PFSK-1 (cell line): ENCODE data around the gene DDAH1.

Source experiments
- POLR2AphosphoS5 ChIP-seq: IDR thresholded peaks from 2 replicates; pipeline ENCODE4 v1.6.1; 2012; ENCODE audit warnings: low read depth, mild to moderate bottlenecking, control low read depth, low read length, moderate library complexity
- REST ChIP-seq, 2 experiments: IDR thresholded peaks; 2 replicates each; pipeline versions ENCODE4 v1.6.1 to v1.8.0; 2011 to 2012; ENCODE audit warnings: low read depth in 2 of 2, low read length in 2 of 2, control low read depth in 1 of 2, inconsistent platforms in 1 of 2, mild to moderate bottlenecking in 1 of 2, moderate library complexity in 1 of 2; ENCODE audit not compliant: insufficient read depth in 1 of 2
- SIN3A ChIP-seq: IDR thresholded peaks from 2 replicates; pipeline ENCODE4 v1.6.1; 2012; ENCODE audit warnings: mild to moderate bottlenecking, low read length, moderate library complexity, borderline replicate concordance; ENCODE audit not compliant: insufficient read depth
- TAF1 ChIP-seq: IDR thresholded peaks from 2 replicates; pipeline ENCODE4 v1.6.1; 2012; ENCODE audit warnings: low read length, control low read depth, borderline replicate concordance; ENCODE audit not compliant: insufficient read depth

- TF ChIP-seq POLR2AphosphoS5 (no peak), TAF1 (no peak), REST (IDR thresholded peaks at IDR 0.05; ENCODE audit: insufficient read depth in 1 of 2, low read depth in 2 of 2, low read length in 2 of 2) (no peak), SIN3A (no peak)
Measured at GRCh38 chr1:85417017-85417416, 47.9 kb downstream of the DDAH1 start.
